HEK293 (cell line): Measurements from ENCODE around the gene PYGO2.

Source experiments
- INSM2 ChIP-seq: fragments of 450-650 bp; formaldehyde crosslinking; IDR thresholded peaks from 2 replicates; pipeline ENCODE4 v1.5.1; 2016; ENCODE audit warnings: missing biosample characterization, missing genetic modification characterization
- ZNF561 ChIP-seq: fragments of 450-650 bp; IDR thresholded peaks from 2 replicates; pipeline ENCODE4 v1.5.1; 2018; ENCODE audit warnings: missing biosample characterization, missing genetic modification characterization, borderline replicate concordance
- ZNF701 ChIP-seq: fragments of 450-650 bp; formaldehyde crosslinking; IDR thresholded peaks from 2 replicates; pipeline ENCODE4 v1.5.1; 2016; ENCODE audit warnings: missing biosample characterization, missing genetic modification characterization
- ZNF843 ChIP-seq: fragments of 450-650 bp; formaldehyde crosslinking; IDR thresholded peaks from 2 replicates; pipeline ENCODE4 v1.5.1; 2016; ENCODE audit warnings: missing biosample characterization, missing genetic modification characterization

GRCh38 chr1:154988058-154988954, 26.7 kb upstream of the PYGO2 start:
- TF ChIP-seq ZNF701 (tag by site-specific recombination), result no peak
- TF ChIP-seq ZNF561 (tag by site-specific recombination), result no peak
- no peak for TF ChIP-seq ZNF843 (tag by site-specific recombination)
- no peak for TF ChIP-seq INSM2 (tag by site-specific recombination)
